Measurements from ENCODE around the gene RNF212B.

The RNF212B gene

GRCh38 chr14:23321572-23322547, 84.1 kb downstream of the RNF212B start:
- TF ChIP-seq CTCF (conservative IDR thresholded peaks at IDR 0.05; ENCODE audit: low read depth, low read length) = no peak
- Histone ChIP-seq H2AFZ (ENCODE audit: low read depth) (no peak overlapping the region), H3K9ac (peak overlapping the region; percentile 78), H3K4me1 (ENCODE audit: low read depth, poor library complexity, severe bottlenecking) (peaks cover 28% of the 10 kb centered on the region), H3K4me2 (peak overlapping the region; percentile 87), H3K27me3 (ENCODE audit: insufficient read depth, low read depth) (no peaks in the 10 kb centered on the region), H3K79me2 (ENCODE audit: insufficient read depth, low read depth) (peaks cover 25% of the 10 kb centered on the region), H3K4me3 (IDR thresholded peaks at IDR 0.05; ENCODE audit: insufficient read depth, low read depth, low read length) (no peak overlapping the region), H4K20me1 (ENCODE audit: insufficient read depth) (no peaks in the 10 kb centered on the region), H3K36me3 (ENCODE audit: insufficient read depth) (no peaks in the 10 kb centered on the region), H3K27ac (peak overlapping the region; percentile 71)
